Cardiac muscle cell (in vitro differentiated cells and primary cell): ENCODE data around the gene OR1E2. TPM values are rescaled to one million over a fixed set of nuclear protein-coding genes. Genes with fewer than 3 reads are reported as not detected.
"Not testable (repeated sequence)": the region's sequence is repeated elsewhere in the genome, so short reads cannot be mapped to it uniquely, and the experiment has no call there.

Experiments used
- DNase-seq, 2 donors: peaks; one replicate each; pipeline versions ENCODE4 v3.0.0 to v3.0.0-alpha.2; 2010 to 2017; ENCODE audit warnings: low read depth in 1 of 2, low spot score in 1 of 2
- H3K27ac ChIP-seq: fragments of 200-600 bp; sonication (generic); 2 replicates; pipeline ENCODE4 v1.5.1; 2016
- H3K27me3 ChIP-seq: fragments of 200-600 bp; sonication (generic); 2 replicates; pipeline ENCODE4 v1.6.0; 2016; ENCODE audit warnings: control low read depth
- H3K36me3 ChIP-seq: fragments of 200-600 bp; sonication (generic); 2 replicates; pipeline ENCODE4 v1.5.1; 2016; ENCODE audit warnings: control low read depth
- H3K4me1 ChIP-seq: fragments of 200-600 bp; sonication (generic); 2 replicates; pipeline ENCODE4 v1.8.1; 2017; ENCODE audit warnings: low read depth, mild to moderate bottlenecking, mixed run types
- H3K4me3 ChIP-seq: fragments of 200-600 bp; sonication (generic); 2 replicates; pipeline ENCODE4 v1.5.1; 2016; ENCODE audit warnings: mild to moderate bottlenecking
- H3K9me3 ChIP-seq: fragments of 200-600 bp; sonication (generic); 2 replicates; pipeline ENCODE4 v1.5.1; 2017; ENCODE audit warnings: low read depth, mild to moderate bottlenecking, control low read depth
- polyA plus RNA-seq: library from polyadenylated mRNA; unstranded; fragments of >200 nt; fragmentation: Nextera tagmentation; extraction: Ambion mirVana; gene quantifications from 2 replicates; pipeline ENCODE4 v1.2.1, GENCODE V29; 2016
- total RNA-seq: library from RNA; depleted of rRNA; stranded (reverse); fragments of >200 nt; gene quantifications from 2 replicates; pipeline ENCODE4 v1.2.3, GENCODE V29; 2016
- TF ChIP-seq, protein P1 (sequence below): IDR thresholded peaks from 2 replicates; pipeline ENCODE4 v1.5.1; 2012; ENCODE audit warnings: low read depth, mild to moderate bottlenecking, low read length

OR1E2 gene
- total and polyA plus RNA-seq, 2 experiments from 2014 or later = not detected

DNA sequence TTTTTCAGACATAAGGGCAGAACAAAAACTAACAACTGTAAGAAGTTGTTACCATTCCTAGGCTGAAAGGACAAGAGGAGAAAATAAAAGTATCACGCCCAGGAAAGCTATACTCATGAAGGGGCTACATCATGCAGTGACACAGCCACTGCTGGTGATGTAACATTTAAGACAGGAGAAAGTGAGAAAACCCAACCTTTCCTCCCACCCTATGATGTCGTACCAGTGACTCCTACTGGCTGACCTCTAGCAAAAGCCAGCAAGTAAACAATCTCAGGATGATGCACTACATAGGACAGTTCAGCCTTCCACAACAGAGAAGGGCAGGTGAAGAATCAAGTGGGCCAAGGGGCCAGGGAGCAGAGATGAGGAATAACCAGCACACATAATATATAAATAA, 14.0 kb upstream of the OR1E2 start:
- H3K4me3 ChIP-seq = no peak overlapping the region
- TF ChIP-seq, protein P1, sequence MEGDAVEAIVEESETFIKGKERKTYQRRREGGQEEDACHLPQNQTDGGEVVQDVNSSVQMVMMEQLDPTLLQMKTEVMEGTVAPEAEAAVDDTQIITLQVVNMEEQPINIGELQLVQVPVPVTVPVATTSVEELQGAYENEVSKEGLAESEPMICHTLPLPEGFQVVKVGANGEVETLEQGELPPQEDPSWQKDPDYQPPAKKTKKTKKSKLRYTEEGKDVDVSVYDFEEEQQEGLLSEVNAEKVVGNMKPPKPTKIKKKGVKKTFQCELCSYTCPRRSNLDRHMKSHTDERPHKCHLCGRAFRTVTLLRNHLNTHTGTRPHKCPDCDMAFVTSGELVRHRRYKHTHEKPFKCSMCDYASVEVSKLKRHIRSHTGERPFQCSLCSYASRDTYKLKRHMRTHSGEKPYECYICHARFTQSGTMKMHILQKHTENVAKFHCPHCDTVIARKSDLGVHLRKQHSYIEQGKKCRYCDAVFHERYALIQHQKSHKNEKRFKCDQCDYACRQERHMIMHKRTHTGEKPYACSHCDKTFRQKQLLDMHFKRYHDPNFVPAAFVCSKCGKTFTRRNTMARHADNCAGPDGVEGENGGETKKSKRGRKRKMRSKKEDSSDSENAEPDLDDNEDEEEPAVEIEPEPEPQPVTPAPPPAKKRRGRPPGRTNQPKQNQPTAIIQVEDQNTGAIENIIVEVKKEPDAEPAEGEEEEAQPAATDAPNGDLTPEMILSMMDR = no peak
- no peaks in the 10 kb centered on the region for H3K27me3 ChIP-seq
- H3K36me3 ChIP-seq = no peaks in the 10 kb centered on the region
- peak in 1 of 2 donors; percentile 2 for DNase-seq
- H3K27ac ChIP-seq = no peak overlapping the region
- no peaks in the 10 kb centered on the region for H3K4me1 ChIP-seq
- H3K9me3 ChIP-seq = no peaks in the 10 kb centered on the region

DNA sequence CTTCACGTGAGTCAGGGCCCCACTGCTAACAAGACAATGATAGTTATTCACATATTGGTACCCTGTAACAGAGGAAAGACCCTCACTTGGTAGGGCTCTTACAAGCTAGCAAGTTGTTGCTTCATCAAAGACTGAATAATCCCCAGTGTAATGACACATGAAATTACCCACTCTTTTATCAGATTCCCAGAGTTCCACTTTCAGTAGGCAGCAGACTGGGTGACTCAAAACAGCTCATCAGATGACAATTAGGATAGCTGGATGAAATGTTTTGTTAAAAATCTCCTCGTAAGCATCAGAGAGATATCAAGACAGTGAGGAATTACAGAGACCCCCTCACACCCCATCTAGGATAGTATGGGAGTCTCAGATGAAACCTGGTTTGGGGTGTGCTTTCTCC, 6.8 kb upstream of the OR1E2 start:
- no peak for DNase-seq
- H3K27ac ChIP-seq = no peak overlapping the region
- no peak overlapping the region for H3K4me3 ChIP-seq
- no peaks in the 10 kb centered on the region for H3K4me1 ChIP-seq
- H3K36me3 ChIP-seq = no peaks in the 10 kb centered on the region
- no peaks in the 10 kb centered on the region for H3K9me3 ChIP-seq
- TF ChIP-seq, protein P1 = no peak
- no peaks in the 10 kb centered on the region for H3K27me3 ChIP-seq

DNA sequence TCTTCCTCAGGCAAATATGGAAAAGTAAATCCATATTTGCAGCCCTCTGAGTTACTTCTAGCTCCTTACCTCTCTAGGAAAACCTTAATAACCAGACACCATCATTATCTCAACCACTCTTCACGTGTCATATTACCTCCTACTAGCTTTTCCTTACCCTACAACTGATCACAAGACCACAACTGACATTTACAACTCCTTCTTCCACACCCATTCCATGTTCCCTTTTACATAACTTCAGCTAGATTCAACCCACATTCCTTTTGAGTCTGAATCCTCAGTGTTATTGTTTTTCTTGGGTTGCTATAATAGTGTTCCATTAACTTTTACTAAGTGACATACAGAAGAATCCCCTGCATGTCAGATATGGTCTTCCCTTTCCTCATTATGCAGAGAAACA, 4.7 kb upstream of the OR1E2 start:
- Histone ChIP-seq H3K36me3 (no peaks in the 10 kb centered on the region), H3K4me1 (no peaks in the 10 kb centered on the region), H3K27me3 (no peaks in the 10 kb centered on the region), H3K9me3 (no peaks in the 10 kb centered on the region), H3K27ac (no peak overlapping the region), H3K4me3 (no peak overlapping the region)
- TF ChIP-seq, protein P1 = no peak
- no peak for DNase-seq

DNA sequence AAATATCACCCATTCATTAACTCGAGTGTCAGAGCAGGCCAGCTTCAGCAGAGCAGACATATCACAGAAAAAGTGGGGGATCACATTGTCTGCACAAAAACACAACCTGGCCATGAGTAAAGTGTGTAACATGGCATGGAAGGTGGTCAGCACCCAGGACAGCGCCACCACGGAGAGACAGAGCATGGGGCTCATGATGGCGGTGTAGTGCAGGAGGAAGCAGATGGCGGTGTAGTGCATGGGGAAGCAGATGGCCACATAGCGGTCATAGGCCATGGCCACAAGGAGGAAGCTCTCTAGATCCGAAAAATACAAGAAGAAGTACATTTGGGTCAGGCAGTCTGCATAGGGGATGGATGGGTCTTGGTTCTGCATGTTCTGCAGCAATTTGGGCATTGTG, 426 bp downstream of the OR1E2 start:
- not testable (repeated sequence) for H3K4me1 ChIP-seq, H3K27ac ChIP-seq, H3K4me3 ChIP-seq, H3K36me3 ChIP-seq, H3K27me3 ChIP-seq, H3K9me3 ChIP-seq
- DNase-seq = peak in 1 of 2 donors; percentile 12

DNA sequence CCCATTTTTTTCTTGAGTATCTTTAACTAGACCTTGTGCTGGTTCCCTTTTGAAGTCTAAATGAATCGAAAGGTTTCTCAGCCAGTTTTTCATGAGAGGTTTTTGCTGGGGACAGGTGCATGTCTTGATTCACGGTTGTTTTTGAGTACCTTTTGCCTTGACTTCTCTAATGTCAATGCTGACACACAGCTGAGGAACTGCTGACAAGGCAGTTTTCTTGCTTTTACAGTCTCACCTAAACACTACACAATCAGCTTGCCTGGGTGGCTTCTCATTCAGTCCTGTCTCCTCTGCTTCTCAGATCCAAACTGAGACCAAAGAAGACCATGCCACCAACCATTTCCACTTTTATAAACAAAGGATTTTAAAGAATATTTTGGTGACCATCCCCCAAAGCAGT, 15.4 kb downstream of the OR1E2 start:
- H3K4me3 ChIP-seq = no peak overlapping the region
- TF ChIP-seq, protein P1 = no peak
- H3K27me3 ChIP-seq = no peaks in the 10 kb centered on the region
- H3K4me1 ChIP-seq = no peaks in the 10 kb centered on the region
- no peaks in the 10 kb centered on the region for H3K9me3 ChIP-seq
- H3K36me3 ChIP-seq = no peaks in the 10 kb centered on the region
- no peak for DNase-seq
- H3K27ac ChIP-seq = no peak overlapping the region

DNA sequence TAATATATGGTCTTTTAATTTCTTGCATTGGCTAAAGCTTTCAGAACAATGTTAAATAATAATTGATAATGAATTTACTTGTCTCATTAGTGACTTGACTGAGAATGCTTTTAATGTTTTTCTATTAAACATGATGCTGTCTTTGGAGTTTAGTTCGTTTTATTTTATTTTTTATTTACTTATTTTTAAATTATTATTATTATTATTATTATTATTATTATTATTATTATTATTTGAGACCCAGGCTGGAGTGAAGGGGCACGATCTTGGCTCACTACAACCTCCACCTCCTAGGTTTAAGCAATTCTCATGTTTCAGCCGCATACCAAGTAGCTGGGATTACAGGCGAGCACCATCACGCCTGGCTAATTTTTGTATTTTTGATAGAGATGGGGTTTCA, 18.0 kb downstream of the OR1E2 start:
- H3K4me3 ChIP-seq = no peak overlapping the region
- H3K27me3 ChIP-seq = no peaks in the 10 kb centered on the region
- DNase-seq = no peak
- no peaks in the 10 kb centered on the region for H3K4me1 ChIP-seq
- TF ChIP-seq, protein P1 = no peak
- no peaks in the 10 kb centered on the region for H3K9me3 ChIP-seq
- H3K27ac ChIP-seq = no peak overlapping the region
- no peaks in the 10 kb centered on the region for H3K36me3 ChIP-seq

DNA sequence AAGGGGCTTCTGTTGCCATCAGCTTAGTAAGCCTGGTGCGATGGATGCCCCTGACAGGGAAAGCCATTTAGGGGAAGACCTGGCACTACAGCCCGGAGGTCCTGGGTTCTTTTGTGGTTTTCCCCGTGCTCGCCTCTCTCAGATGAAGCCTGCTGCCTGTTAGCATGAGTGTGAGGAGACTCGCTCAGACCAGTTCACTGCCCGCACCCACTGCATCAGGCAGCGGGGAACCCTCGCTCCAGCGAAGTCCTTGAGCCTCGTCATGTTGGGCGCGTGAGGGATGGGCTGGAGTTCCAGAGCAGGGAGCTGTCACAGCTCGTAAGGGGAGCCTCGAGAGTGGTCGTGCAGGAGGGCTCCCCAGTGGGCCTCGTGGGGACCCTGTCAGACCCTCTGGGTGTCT, 21.4 kb downstream of the OR1E2 start:
- not testable (repeated sequence) for H3K4me3 ChIP-seq, H3K27ac ChIP-seq, H3K27me3 ChIP-seq, H3K36me3 ChIP-seq, DNase-seq, H3K9me3 ChIP-seq, H3K4me1 ChIP-seq
